ENCODE data around the gene ZXDC. TPM values are rescaled to one million over a fixed set of nuclear protein-coding genes. Genes with fewer than 3 reads are reported as not detected.

Gene ZXDC
- total and polyA plus RNA-seq, 2 donors (not counting 3 experiments of a cell fraction or from before 2014, with no cell fraction given) = 15.2 to 22.6 TPM

DNA sequence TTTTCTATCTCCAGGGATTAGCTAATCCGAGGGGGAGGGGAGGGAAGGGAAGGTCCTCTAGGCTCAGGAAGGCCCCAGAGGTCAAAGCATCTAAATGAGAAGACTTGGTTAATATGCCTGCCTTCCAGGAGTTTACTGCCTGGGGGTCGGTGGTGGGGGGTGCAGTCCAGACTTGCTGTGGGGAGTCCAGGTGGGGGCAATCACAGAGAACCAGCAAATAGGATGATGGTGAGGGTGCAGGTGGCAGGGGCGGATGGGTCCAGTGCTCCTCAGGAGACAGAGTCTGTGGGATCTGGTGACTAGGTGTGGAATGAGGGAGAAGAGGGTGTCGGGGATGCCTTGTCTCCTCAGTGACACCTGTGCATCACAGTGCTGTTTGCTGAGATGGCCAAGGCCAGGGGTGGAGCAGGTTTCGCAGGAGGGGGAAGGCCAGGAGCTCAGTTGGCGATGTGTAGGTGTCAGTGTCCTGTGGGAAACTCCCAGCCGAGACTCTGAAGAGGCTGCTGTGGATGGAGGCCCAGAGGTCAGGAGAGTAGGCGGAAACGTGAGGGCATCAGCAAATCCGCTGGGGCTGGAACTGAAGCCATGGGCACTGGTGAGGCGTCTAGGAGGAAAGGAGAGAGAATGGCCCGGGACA, 72.9 kb downstream of the ZXDC start:
- no peaks in the 10 kb centered on the region for H3K4me1 ChIP-seq (ENCODE audit: control insufficient read depth, extremely low read depth, insufficient read depth, low read length)
- no peaks in the 10 kb centered on the region for H3K9me1 ChIP-seq (replicated peaks; ENCODE audit: control insufficient read depth, extremely low read depth, insufficient read depth, low read length)
- POLR2A ChIA-PET = no interaction called here
- peaks cover 0 to 5% of the 10 kb centered on the region in 2 experiments for H3K27me3 ChIP-seq (ENCODE audit: control insufficient read depth in 2 of 2, insufficient read depth in 2 of 2, low read length in 2 of 2)
- no peak for TF ChIP-seq GATA2 (IDR thresholded peaks at IDR 0.05; ENCODE audit: insufficient read depth, insufficient read length, low read depth, low read length)
- no peak for TF ChIP-seq POLR2A (IDR thresholded peaks at IDR 0.05; ENCODE audit: low read depth, low read length)
- TF ChIP-seq MYC (IDR thresholded peaks at IDR 0.05; ENCODE audit: low read depth, low read length) = no peak
- TF ChIP-seq, protein P1, sequence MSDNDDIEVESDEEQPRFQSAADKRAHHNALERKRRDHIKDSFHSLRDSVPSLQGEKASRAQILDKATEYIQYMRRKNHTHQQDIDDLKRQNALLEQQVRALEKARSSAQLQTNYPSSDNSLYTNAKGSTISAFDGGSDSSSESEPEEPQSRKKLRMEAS (IDR thresholded peaks at IDR 0.05; ENCODE audit: insufficient read depth, insufficient read length) = no peak
- no peak for TF ChIP-seq EZH2 (IDR thresholded peaks at IDR 0.05; ENCODE audit: borderline replicate concordance, low read depth, low read length, severe bottlenecking)
- no peak for TF ChIP-seq POLR2AphosphoS5 (IDR thresholded peaks at IDR 0.05; ENCODE audit: insufficient read depth, low read depth, low read length)
- no peak for TF ChIP-seq JUN (IDR thresholded peaks at IDR 0.05; ENCODE audit: borderline replicate concordance, insufficient read depth, insufficient read length, low read depth)
- TF ChIP-seq CTCF (IDR thresholded peaks at IDR 0.05; ENCODE audit: extremely low read depth in 1 of 2, insufficient read depth in 1 of 2, low read depth in 1 of 2, low read length in 2 of 2) = no peak
- TF ChIP-seq FOS (IDR thresholded peaks at IDR 0.05; ENCODE audit: borderline replicate concordance, insufficient read depth, low read length) = no peak
- H3K27ac ChIP-seq (ENCODE audit: insufficient read depth, low read depth, low read length) = no peak overlapping the region
- BruUV-seq (replicated peaks) = no TSS peak
- no peak overlapping the region for H2AFZ ChIP-seq (ENCODE audit: low read depth, low read length)
- DNase-seq (ENCODE audit: low read depth, low spot score) = no peak
- FAIRE-seq = no peak
- no peak overlapping the region for H3K4me2 ChIP-seq (ENCODE audit: insufficient read depth, low read length)
- H3K79me2 ChIP-seq (ENCODE audit: control insufficient read depth, insufficient read depth, low read length) = no peaks in the 10 kb centered on the region
- no peaks in the 10 kb centered on the region for H3K9me3 ChIP-seq (replicated peaks; ENCODE audit: control insufficient read depth, insufficient read depth, low read length)
- no peak overlapping the region for H3K4me3 ChIP-seq (replicated peaks in 1 of 3; ENCODE audit: insufficient read depth in 1 of 3, low read depth in 1 of 3, low read length in 3 of 3)
- CTCF ChIA-PET = no interaction called here
- no peak overlapping the region for H3K9ac ChIP-seq (replicated peaks; ENCODE audit: extremely low read depth, insufficient read depth, low read length)
- intact Hi-C loops (cut with micrococcal nuclease) (no loop called here), dilution Hi-C loops (cut with MboI; ENCODE audit: extremely low pct_ligation_motif_present, low sequenced_read_pairs) (no loop called here)
- H4K20me1 ChIP-seq (replicated peaks; ENCODE audit: control insufficient read depth, extremely low read depth, insufficient read depth, low read length) = no peaks in the 10 kb centered on the region
- no peaks in the 10 kb centered on the region for H3K36me3 ChIP-seq (ENCODE audit: control insufficient read depth in 2 of 2, extremely low read depth in 1 of 2, insufficient read depth in 2 of 2, low read length in 2 of 2)

Data from endothelial cell of umbilical vein (primary cell).